HL-60/S4 (cell line): ENCODE data around the gene LMO3.

Experiments used
- in situ Hi-C: fragments of 300-500 bp; cut with MboI; formaldehyde crosslinking; loops from 2 replicates; pipeline ENCODE4 v1.14.3; 2022; ENCODE audit warnings: low sequenced_read_pairs

LMO3 gene

GRCh38 chr12:16606117-16606200 is at the start of gene LMO3:
Gene LMO3, minus strand, starts transcription at chr12:16606162. Its CDS starts 5,302 bp downstream, at chr12:16600860.
- in situ Hi-C loops = no loop called here

GRCh38 chr12:16636435-16637055 is 30.6 kb upstream of the LMO3 start:
- in situ Hi-C loops = no loop called here

GRCh38 chr12:16634786-16635185 is 28.8 kb upstream of the LMO3 start:
- in situ Hi-C loops = no loop called here

- in situ Hi-C loops = no loop called here
Measured at GRCh38 chr12:16626991-16627390, 21.0 kb upstream of the LMO3 start.

GRCh38 chr12:16622338-16622737 is 16.4 kb upstream of the LMO3 start:
- in situ Hi-C loops = no loop called here

GRCh38 chr12:16619537-16619936 is 13.6 kb upstream of the LMO3 start:
- in situ Hi-C loops = no loop called here

GRCh38 chr12:16618256-16618655 is 12.3 kb upstream of the LMO3 start:
- in situ Hi-C loops = no loop called here

GRCh38 chr12:16613199-16613598 is 7.2 kb upstream of the LMO3 start:
- in situ Hi-C loops = no loop called here

GRCh38 chr12:16612647-16613046 is 6.7 kb upstream of the LMO3 start:
- in situ Hi-C loops = no loop called here

- in situ Hi-C loops = no loop called here
Measured at GRCh38 chr12:16611146-16611545, 5.2 kb upstream of the LMO3 start.

- in situ Hi-C loops = no loop called here
Measured at GRCh38 chr12:16610743-16611142, 4.8 kb upstream of the LMO3 start.

- in situ Hi-C loops = no loop called here
Measured at GRCh38 chr12:16610001-16610585, 4.1 kb upstream of the LMO3 start.

- in situ Hi-C loops = no loop called here
Measured at GRCh38 chr12:16608946-16609539, 3.1 kb upstream of the LMO3 start.

GRCh38 chr12:16607906-16608775 is 2.2 kb upstream of the LMO3 start:
- in situ Hi-C loops = no loop called here

- in situ Hi-C loops = no loop called here
Measured at GRCh38 chr12:16606991-16607390, 1.0 kb upstream of the LMO3 start.

- in situ Hi-C loops = no loop called here
Measured at GRCh38 chr12:16606201-16606849, 363 bp upstream of the LMO3 start.

- in situ Hi-C loops = no loop called here
Measured at GRCh38 chr12:16605642-16606116, 283 bp downstream of the LMO3 start.

GRCh38 chr12:16604596-16605252 is 1.2 kb downstream of the LMO3 start:
- in situ Hi-C loops = no loop called here

GRCh38 chr12:16603916-16604575 is 1.9 kb downstream of the LMO3 start:
- in situ Hi-C loops = no loop called here

GRCh38 chr12:16603260-16603915 is 2.6 kb downstream of the LMO3 start:
- in situ Hi-C loops = no loop called here
